Bronchial epithelial cell (primary cell): ENCODE results near the gene DIP2A. TPM values are rescaled to one million over a fixed set of nuclear protein-coding genes. Genes with fewer than 3 reads are reported as not detected.

Source experiments
- DNase-seq: peaks from one replicate; pipeline ENCODE4 v3.0.0-alpha.2; 2010; ENCODE audit warnings: low read depth
- FAIRE-seq: peaks from 2 replicates; lab custom pipeline; 2011; peaks lifted over from hg19 to GRCh38; lab: Jason Lieb, UNC
- H3K27me3 ChIP-seq: 2 replicates; pipeline ENCODE4 v1.5.1; 2011; ENCODE audit warnings: low read length; ENCODE audit not compliant: control insufficient read depth, insufficient read depth
- H3K36me3 ChIP-seq: 2 replicates; pipeline ENCODE4 v1.5.1; 2011; ENCODE audit warnings: low read length; ENCODE audit not compliant: control insufficient read depth, insufficient read depth
- H3K4me3 ChIP-seq: 2 replicates; pipeline ENCODE4 v1.5.1; 2011; ENCODE audit warnings: mild to moderate bottlenecking, low read depth, low read length, control low read depth
- CTCF ChIP-seq: IDR thresholded peaks from 2 replicates; pipeline ENCODE4 v1.5.1; 2011; ENCODE audit warnings: mild to moderate bottlenecking, moderate library complexity, low read length, control low read depth, inconsistent platforms; ENCODE audit not compliant: insufficient read depth, severe bottlenecking
- total RNA-seq: library from RNA; depleted of rRNA; stranded (reverse); fragments of >200 nt; gene quantifications from 2 replicates; pipeline ENCODE4 v1.2.1, GENCODE V29; 2014

Gene DIP2A
- total RNA-seq, 1 donor from 2014 or later = 28.2 TPM

- no peak for TF ChIP-seq CTCF
- no peaks in the 10 kb centered on the region for H3K27me3 ChIP-seq
- H3K36me3 ChIP-seq = peaks cover 19% of the 10 kb centered on the region
- no peak for FAIRE-seq
- DNase-seq = no peak
- H3K4me3 ChIP-seq = no peak overlapping the region
Measured at GRCh38 chr21:46424039-46424591, 34.6 kb upstream of the DIP2A start.

- FAIRE-seq (no peak), DNase-seq (no peak)
- no peaks in the 10 kb centered on the region for H3K27me3 ChIP-seq
- no peak overlapping the region for H3K4me3 ChIP-seq
- peaks cover 15% of the 10 kb centered on the region for H3K36me3 ChIP-seq
- no peak for TF ChIP-seq CTCF
Measured at GRCh38 chr21:46424621-46425020, 34.1 kb upstream of the DIP2A start.

- no peak for TF ChIP-seq CTCF
- Histone ChIP-seq H3K36me3 (peaks cover 14% of the 10 kb centered on the region), H3K27me3 (no peaks in the 10 kb centered on the region), H3K4me3 (no peak overlapping the region)
- DNase-seq = no peak
- FAIRE-seq = no peak
Measured at GRCh38 chr21:46425041-46425440, 33.6 kb upstream of the DIP2A start.

- peaks cover 16% of the 10 kb centered on the region for H3K36me3 ChIP-seq
- H3K4me3 ChIP-seq = no peak overlapping the region
- FAIRE-seq (no peak), DNase-seq (no peak)
- no peaks in the 10 kb centered on the region for H3K27me3 ChIP-seq
- no peak for TF ChIP-seq CTCF
Measured at GRCh38 chr21:46425571-46425970, 33.1 kb upstream of the DIP2A start.

- no peak for TF ChIP-seq CTCF
- Histone ChIP-seq H3K4me3 (no peak overlapping the region), H3K27me3 (no peaks in the 10 kb centered on the region), H3K36me3 (peaks cover 17% of the 10 kb centered on the region)
- no peak for FAIRE-seq
- DNase-seq = no peak
Measured at GRCh38 chr21:46426313-46427046, 32.2 kb upstream of the DIP2A start.
